ENCODE data around the gene PCSK6. TPM values are rescaled to one million over a fixed set of nuclear protein-coding genes. Genes with fewer than 3 reads are reported as not detected.
A peak's percentile ranks its signal among the peaks of the same experiment; 100 is the strongest.

Gene PCSK6
- total RNA-seq, 1 donor from 2014 or later, result 11.0 TPM

- DNase-seq (ENCODE audit: low read depth), result peak; percentile 15
Measured at GRCh38 chr15:101499863-101500713, 10.6 kb upstream of the PCSK6 start.

GRCh38 chr15:101498717-101499480 is 9.4 kb upstream of the PCSK6 start:
- DNase-seq (ENCODE audit: low read depth), result no peak

GRCh38 chr15:101498076-101498716 is 8.7 kb upstream of the PCSK6 start:
- DNase-seq (ENCODE audit: low read depth), result no peak

- no peak for DNase-seq (ENCODE audit: low read depth)
Measured at GRCh38 chr15:101497484-101498034, 8.1 kb upstream of the PCSK6 start.

GRCh38 chr15:101497017-101497416 is 7.5 kb upstream of the PCSK6 start:
- no peak for DNase-seq (ENCODE audit: low read depth)

GRCh38 chr15:101496198-101496986 is 6.9 kb upstream of the PCSK6 start:
- DNase-seq (ENCODE audit: low read depth), result no peak

GRCh38 chr15:101495334-101496197 is 6.1 kb upstream of the PCSK6 start:
- no peak for DNase-seq (ENCODE audit: low read depth)

GRCh38 chr15:101494251-101494796 is 4.8 kb upstream of the PCSK6 start:
- no peak for DNase-seq (ENCODE audit: low read depth)

- no peak for DNase-seq (ENCODE audit: low read depth)
Measured at GRCh38 chr15:101492766-101493692, 3.5 kb upstream of the PCSK6 start.

- no peak for DNase-seq (ENCODE audit: low read depth)
Measured at GRCh38 chr15:101491734-101492640, 2.5 kb upstream of the PCSK6 start.

GRCh38 chr15:101490922-101491733 is 1.6 kb upstream of the PCSK6 start:
- peak; percentile 13 for DNase-seq (ENCODE audit: low read depth)

GRCh38 chr15:101490408-101490891 is 943 bp upstream of the PCSK6 start:
- no peak for DNase-seq (ENCODE audit: low read depth)

GRCh38 chr15:101489237-101489598 is 289 bp downstream of the PCSK6 start:
- DNase-seq (ENCODE audit: low read depth), result no peak

- DNase-seq (ENCODE audit: low read depth), result no peak
Measured at GRCh38 chr15:101488300-101489164, 975 bp downstream of the PCSK6 start.

- DNase-seq (ENCODE audit: low read depth), result no peak
Measured at GRCh38 chr15:101486696-101487459, 2.6 kb downstream of the PCSK6 start.
